B cell (primary cell): Measurements from ENCODE around the gene AOPEP.

Source experiments
- EZH2 ChIP-seq: IDR thresholded peaks from 2 replicates; pipeline ENCODE4 v1.6.1; 2012; ENCODE audit warnings: borderline replicate concordance, low read depth, mild to moderate bottlenecking, moderate library complexity, low read length; ENCODE audit not compliant: insufficient read depth, poor library complexity, severe bottlenecking
- TF ChIP-seq, protein P1 (sequence below): fragments of 200-600 bp; IDR thresholded peaks from one replicate; pipeline ENCODE4 v1.8.0; 2022; ENCODE audit warnings: antibody characterized with exemption, mild to moderate bottlenecking

DNA sequence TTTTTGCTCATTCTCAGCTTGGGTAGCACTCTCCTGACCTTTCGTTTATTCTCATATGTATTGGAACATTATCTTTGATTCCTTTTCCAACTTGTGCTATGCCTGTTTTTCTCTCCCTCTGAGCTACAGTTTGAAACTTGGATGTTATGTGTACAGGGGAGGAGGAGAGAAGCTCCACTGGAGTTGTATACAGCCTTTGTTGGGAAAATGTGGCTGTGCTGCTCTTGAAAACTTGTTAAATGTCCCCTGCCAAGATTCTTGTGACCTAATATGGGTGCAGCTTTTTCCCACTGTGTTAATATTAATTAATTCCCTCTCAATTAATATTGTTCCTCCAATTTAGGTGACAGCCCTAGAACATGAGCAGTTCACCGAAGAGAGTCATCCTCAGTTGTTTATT lies 235.4 kb downstream of the AOPEP start:
- TF ChIP-seq, protein P1, sequence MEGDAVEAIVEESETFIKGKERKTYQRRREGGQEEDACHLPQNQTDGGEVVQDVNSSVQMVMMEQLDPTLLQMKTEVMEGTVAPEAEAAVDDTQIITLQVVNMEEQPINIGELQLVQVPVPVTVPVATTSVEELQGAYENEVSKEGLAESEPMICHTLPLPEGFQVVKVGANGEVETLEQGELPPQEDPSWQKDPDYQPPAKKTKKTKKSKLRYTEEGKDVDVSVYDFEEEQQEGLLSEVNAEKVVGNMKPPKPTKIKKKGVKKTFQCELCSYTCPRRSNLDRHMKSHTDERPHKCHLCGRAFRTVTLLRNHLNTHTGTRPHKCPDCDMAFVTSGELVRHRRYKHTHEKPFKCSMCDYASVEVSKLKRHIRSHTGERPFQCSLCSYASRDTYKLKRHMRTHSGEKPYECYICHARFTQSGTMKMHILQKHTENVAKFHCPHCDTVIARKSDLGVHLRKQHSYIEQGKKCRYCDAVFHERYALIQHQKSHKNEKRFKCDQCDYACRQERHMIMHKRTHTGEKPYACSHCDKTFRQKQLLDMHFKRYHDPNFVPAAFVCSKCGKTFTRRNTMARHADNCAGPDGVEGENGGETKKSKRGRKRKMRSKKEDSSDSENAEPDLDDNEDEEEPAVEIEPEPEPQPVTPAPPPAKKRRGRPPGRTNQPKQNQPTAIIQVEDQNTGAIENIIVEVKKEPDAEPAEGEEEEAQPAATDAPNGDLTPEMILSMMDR = no peak
- TF ChIP-seq EZH2 = no peak
